Mucosa of descending colon (tissue), 3 donors: ENCODE results near the gene SAFB2. TPM values are rescaled to one million over a fixed set of nuclear protein-coding genes. Genes with fewer than 3 reads are reported as not detected.

Experiments
- ATAC-seq: fragments of 200-7000 bp; cut with Tn5 transposase; one replicate; pipeline ENCODE4 v1.9.1; 2020; ENCODE audit warnings: mild to moderate bottlenecking, moderate library complexity
- DNase-seq, 3 donors: peaks; one replicate each; pipeline ENCODE4 v3.0.0-alpha.2; 2020
- H3K36me3 ChIP-seq: fragments of 200-600 bp; one replicate; pipeline ENCODE4 v1.8.0; 2021; ENCODE audit warnings: low read depth, mild to moderate bottlenecking
- H3K4me1 ChIP-seq: fragments of 200-600 bp; one replicate; pipeline ENCODE4 v1.8.0; 2021; ENCODE audit warnings: low read depth, mild to moderate bottlenecking
- H3K4me3 ChIP-seq: fragments of 200-600 bp; one replicate; pipeline ENCODE4 v1.8.0; 2021; ENCODE audit warnings: mild to moderate bottlenecking
- H3K9me3 ChIP-seq: fragments of 200-600 bp; one replicate; pipeline ENCODE4 v1.8.0; 2021; ENCODE audit warnings: mild to moderate bottlenecking
- intact Hi-C, 2 donors: fragments of 100-400 bp; cut with DNase I in 1 of 2; cut with micrococcal nuclease in 1 of 2; formaldehyde crosslinking; loops; one replicate each; pipeline versions ENCODE4 v1.11.0 to v1.11.1; 2022; cut with DNase I, micrococcal nuclease
- total RNA-seq, 3 donors: library from RNA; stranded (reverse); fragmentation: NEBNext Ultra II Directional in 2 of 3; extraction: Animal tissue kit (Norgen Biotek cat#: 25700) in 2 of 3; gene quantifications; one replicate each; pipeline versions ENCODE4 v1.2.1 to v1.2.4, GENCODE V29; 2021 to 2023
- TF ChIP-seq, protein P1 (sequence below): fragments of 200-600 bp; IDR thresholded peaks from one replicate; pipeline ENCODE4 v1.8.0; 2022; ENCODE audit warnings: antibody characterized with exemption, mild to moderate bottlenecking
- donor health status: DM: no; HTN: no; CAD: no; lungs with moderate emphysema.
- donor health status: DM: no; HTN: no; CAD: no.
- donor health status: DM: no; HTN: yes; CAD: no.

The SAFB2 gene
- total RNA-seq, 3 donors from 2014 or later: 66.7 to 122 (median 102) TPM

DNA sequence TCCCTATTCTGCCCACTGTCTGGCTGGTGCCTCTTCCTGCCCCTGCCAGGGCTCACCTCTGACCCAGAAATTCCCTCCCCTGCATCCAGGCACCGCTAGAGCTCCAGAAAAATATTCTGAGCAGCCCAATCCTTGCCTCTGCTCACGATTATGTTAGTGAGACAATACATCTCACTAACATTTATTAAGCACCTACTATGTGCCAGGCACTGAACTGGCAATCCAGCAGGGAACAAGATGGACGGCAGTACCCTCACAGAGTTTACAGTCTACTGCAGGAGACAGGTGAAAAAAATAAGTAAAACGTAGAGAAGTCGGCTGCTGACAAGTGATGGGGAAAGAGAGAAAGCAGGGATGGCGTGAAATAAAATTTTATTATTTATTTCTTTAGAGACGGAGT is 60.3 kb downstream of the SAFB2 start:
- intact Hi-C loops: no loop called here
- H3K4me3 ChIP-seq: no peak overlapping the region
- H3K4me1 ChIP-seq: no peaks in the 10 kb centered on the region
- H3K9me3 ChIP-seq: peaks cover 5% of the 10 kb centered on the region
- ATAC-seq: no peak
- no peak for DNase-seq
- TF ChIP-seq, protein P1, sequence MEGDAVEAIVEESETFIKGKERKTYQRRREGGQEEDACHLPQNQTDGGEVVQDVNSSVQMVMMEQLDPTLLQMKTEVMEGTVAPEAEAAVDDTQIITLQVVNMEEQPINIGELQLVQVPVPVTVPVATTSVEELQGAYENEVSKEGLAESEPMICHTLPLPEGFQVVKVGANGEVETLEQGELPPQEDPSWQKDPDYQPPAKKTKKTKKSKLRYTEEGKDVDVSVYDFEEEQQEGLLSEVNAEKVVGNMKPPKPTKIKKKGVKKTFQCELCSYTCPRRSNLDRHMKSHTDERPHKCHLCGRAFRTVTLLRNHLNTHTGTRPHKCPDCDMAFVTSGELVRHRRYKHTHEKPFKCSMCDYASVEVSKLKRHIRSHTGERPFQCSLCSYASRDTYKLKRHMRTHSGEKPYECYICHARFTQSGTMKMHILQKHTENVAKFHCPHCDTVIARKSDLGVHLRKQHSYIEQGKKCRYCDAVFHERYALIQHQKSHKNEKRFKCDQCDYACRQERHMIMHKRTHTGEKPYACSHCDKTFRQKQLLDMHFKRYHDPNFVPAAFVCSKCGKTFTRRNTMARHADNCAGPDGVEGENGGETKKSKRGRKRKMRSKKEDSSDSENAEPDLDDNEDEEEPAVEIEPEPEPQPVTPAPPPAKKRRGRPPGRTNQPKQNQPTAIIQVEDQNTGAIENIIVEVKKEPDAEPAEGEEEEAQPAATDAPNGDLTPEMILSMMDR: no peak
- no peaks in the 10 kb centered on the region for H3K36me3 ChIP-seq

DNA sequence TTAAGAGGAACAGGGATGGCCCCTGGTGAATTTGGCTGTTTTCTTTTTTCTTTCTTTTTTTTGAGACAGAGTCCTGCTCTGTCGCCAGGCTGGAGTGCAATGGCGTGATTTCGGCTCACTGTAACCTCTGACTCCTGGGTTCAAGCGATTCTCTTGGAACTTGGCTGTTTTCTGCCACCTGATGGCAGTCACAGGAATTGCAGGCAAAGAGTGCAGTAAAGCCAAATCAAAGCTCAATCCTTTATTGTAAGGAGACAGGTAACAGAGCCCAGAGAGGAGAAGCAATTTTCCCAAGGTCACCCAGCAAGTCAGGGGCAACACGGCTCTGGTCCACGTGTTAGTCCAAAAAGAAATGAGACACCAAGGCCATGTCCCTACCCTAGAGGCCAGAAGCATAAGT is 61.0 kb downstream of the SAFB2 start:
- intact Hi-C loops: no loop called here
- no peak for ATAC-seq
- H3K4me1 ChIP-seq: no peaks in the 10 kb centered on the region

DNA sequence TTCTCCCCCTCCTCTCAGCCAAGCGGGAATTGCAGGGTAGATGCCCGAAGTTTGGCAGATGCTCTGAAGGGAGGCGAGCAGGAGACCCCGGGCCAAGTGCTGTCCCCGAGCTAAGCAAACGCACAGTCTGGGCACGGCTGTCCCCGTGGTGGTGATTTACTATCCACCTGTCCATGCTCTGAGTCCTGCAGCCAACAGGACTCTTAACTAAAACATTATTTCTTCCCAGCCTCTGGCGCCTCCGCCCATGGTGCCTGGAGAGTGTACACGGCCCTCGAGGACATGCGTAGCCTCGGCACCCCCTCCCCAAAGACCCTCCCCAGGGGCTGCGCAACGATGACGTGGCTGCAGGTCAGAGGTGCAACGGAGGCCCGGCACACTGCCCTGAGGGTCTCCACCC is 62.4 kb downstream of the SAFB2 start:
- Histone ChIP-seq H3K9me3 (peaks cover 5% of the 10 kb centered on the region), H3K4me1 (no peaks in the 10 kb centered on the region), H3K36me3 (no peaks in the 10 kb centered on the region), H3K4me3 (no peak overlapping the region)
- TF ChIP-seq, protein P1: no peak
- DNase-seq: no peak
- intact Hi-C loops: no loop called here
- no peak for ATAC-seq

More for the DNA sequence above, 61.0 kb downstream of the SAFB2 start:
- DNase-seq: no peak
- TF ChIP-seq, protein P1: no peak
- Histone ChIP-seq H3K9me3 (peaks cover 5% of the 10 kb centered on the region), H3K4me3 (no peak overlapping the region), H3K36me3 (no peaks in the 10 kb centered on the region)

DNA sequence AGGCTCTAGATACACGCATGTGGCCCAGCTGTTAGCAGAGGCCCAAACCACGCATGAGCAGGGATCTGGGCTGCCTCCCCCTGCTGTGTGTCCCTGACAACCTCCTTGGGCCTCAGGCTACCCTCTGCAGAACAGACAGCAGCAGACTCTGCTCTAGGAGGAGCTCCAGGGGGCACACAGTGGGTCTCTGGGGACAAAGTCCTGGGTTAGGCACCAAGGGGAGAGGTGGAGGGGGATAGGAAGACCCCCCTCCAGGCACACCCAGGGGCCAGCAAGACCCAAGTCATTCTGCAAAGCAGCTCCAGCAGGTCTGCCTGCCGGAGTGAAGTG is 62.8 kb downstream of the SAFB2 start:
- Histone ChIP-seq H3K4me3 (no peak overlapping the region), H3K4me1 (no peaks in the 10 kb centered on the region), H3K9me3 (peaks cover 5% of the 10 kb centered on the region), H3K36me3 (no peaks in the 10 kb centered on the region)
- ATAC-seq: no peak
- intact Hi-C loops: no loop called here
- TF ChIP-seq, protein P1: no peak
- DNase-seq: no peak

DNA sequence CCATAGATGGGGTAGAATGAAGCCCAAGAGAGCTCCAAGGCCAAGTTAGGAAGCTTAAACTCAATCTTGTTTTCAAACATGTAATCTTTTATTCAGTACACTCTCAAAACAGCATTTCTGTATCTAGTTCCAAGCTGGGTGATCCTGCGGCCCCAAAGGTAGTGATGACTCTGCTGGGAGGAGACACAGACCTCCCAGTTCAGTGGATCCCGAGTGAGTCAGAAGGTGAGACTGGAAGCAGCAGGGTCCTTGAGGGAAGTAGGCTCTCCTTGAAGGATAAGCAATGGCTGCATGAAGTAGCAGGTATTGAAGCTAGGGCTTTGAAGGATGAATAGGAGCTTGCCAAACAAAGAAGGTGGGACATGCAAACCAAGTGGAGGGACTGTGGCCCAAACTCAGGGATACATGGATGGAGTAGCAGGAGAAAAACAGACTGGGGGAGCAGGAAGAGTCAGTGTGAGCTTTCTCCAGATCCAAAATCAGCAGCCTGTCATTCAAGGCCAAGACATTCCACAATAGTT is 64.4 kb downstream of the SAFB2 start:
- intact Hi-C loops: no loop called here
- Histone ChIP-seq H3K4me1 (no peaks in the 10 kb centered on the region), H3K36me3 (no peaks in the 10 kb centered on the region), H3K4me3 (no peak overlapping the region), H3K9me3 (peaks cover 5% of the 10 kb centered on the region)
- ATAC-seq (no peak), DNase-seq (no peak)
- TF ChIP-seq, protein P1: no peak

DNA sequence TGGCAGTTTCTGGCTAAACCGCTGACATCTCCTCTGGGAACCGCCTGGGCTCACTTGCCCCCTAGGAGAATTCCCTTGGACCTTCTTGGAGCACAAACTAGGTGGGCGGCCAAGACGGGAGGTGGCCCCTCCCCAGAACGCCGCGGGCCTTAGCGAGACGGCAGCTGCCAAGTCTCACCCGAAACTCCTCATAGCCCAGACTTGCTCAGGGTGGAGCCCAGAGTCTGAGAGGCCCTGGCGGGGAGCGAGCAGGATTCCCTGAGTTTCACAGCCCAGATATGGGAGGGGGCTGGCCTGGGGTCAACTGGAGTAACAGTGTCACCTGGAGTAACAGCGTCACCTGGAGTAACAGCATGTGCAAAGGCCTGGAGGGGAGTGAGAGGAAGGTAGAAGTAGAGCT is 64.9 kb downstream of the SAFB2 start:
- intact Hi-C loops: no loop called here
- TF ChIP-seq, protein P1: no peak
- ATAC-seq (no peak), DNase-seq (no peak)
- no peak overlapping the region for H3K4me3 ChIP-seq
- no peaks in the 10 kb centered on the region for H3K36me3 ChIP-seq
- H3K9me3 ChIP-seq: peaks cover 5% of the 10 kb centered on the region
- H3K4me1 ChIP-seq: no peaks in the 10 kb centered on the region
